ENCODE data around the gene TYMP.

DNA sequence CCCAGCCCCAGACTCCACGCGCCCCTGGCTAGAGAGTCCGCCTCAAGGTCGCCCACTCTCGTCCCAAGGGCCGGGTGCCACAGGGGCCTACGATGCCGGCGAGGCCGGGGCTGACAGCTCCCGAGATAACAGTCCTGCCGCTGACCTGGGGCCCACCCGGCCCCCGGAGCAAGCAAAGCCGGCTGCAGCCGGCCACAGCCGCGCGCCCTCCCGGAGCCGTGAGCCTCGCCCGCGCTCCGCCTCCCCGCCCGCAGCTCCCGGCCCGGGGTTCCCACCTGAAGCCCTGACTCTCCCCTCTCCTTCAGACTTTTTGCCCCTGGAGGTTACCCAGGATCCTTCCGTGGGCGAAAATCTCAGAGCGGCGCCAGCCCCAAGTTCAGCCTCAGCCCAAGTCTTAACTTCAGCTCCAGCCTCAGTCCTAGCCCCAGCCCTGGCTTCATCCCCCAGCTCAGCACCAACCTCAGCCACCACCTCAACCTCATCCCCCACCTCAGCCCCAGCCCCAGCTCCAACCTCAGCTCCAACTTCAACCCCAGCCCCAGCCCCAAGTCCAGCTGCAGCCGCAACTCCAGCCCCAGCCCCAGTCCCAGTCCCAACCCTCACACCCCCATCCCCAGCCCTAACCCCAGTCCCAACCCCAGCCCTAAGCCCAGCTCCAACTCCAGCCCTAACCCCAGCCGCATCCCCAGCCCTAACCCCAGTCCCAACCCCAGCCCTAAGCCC, 17.6 kb upstream of the TYMP start:
- no peak for TF ChIP-seq POLR2A (IDR thresholded peaks at IDR 0.05; ENCODE audit: low read depth, low read length)
- TF ChIP-seq TAF1 (IDR thresholded peaks at IDR 0.05; ENCODE audit: low read depth, low read length): no peak
- no peak for TF ChIP-seq SPI1 (IDR thresholded peaks at IDR 0.05; ENCODE audit: low read depth, low read length)
- TF ChIP-seq POLR2AphosphoS5 (IDR thresholded peaks at IDR 0.05; ENCODE audit: low read depth, low read length): no peak
- TF ChIP-seq PAX5 (IDR thresholded peaks at IDR 0.05; ENCODE audit: insufficient read depth, low read length, severe bottlenecking): no peak
